GM20431 (cell line): ENCODE data around the gene C3orf70.
"Not testable (repeated sequence)": the region's sequence is repeated elsewhere in the genome, so short reads cannot be mapped to it uniquely, and the experiment has no call there.

Source experiments
- in situ Hi-C: fragments of 300-500 bp; cut with MseI, MboI; formaldehyde crosslinking; loops from one replicate; pipeline ENCODE4 v1.15.0; 2020; ENCODE audit warnings: low sequenced_read_pairs; ENCODE audit not compliant: unreplicated experiment

Gene C3orf70

GRCh38 chr3:185151964-185152409 lies 873 bp downstream of the C3orf70 start:
- in situ Hi-C loops, result no loop called here

- in situ Hi-C loops, result no loop called here
Measured at GRCh38 chr3:185151101-185151963, 1.5 kb downstream of the C3orf70 start.

- in situ Hi-C loops, result no loop called here
Measured at GRCh38 chr3:185150561-185150960, 2.3 kb downstream of the C3orf70 start.

- in situ Hi-C loops, result no loop called here
Measured at GRCh38 chr3:185149591-185149990, 3.3 kb downstream of the C3orf70 start.

GRCh38 chr3:185145511-185145910 lies 7.3 kb downstream of the C3orf70 start:
- in situ Hi-C loops, result no loop called here

GRCh38 chr3:185144784-185145183 lies 8.1 kb downstream of the C3orf70 start:
- in situ Hi-C loops, result no loop called here

GRCh38 chr3:185137821-185138220 lies 15.0 kb downstream of the C3orf70 start:
- in situ Hi-C loops, result no loop called here

GRCh38 chr3:185134509-185134908 lies 18.4 kb downstream of the C3orf70 start:
- in situ Hi-C loops, result no loop called here

GRCh38 chr3:185131602-185132256 lies 21.1 kb downstream of the C3orf70 start:
- in situ Hi-C loops, result no loop called here

GRCh38 chr3:185129083-185129482 lies 23.8 kb downstream of the C3orf70 start:
- in situ Hi-C loops, result no loop called here

- in situ Hi-C loops, result no loop called here
Measured at GRCh38 chr3:185126201-185126600, 26.7 kb downstream of the C3orf70 start.

GRCh38 chr3:185120126-185120525 lies 32.7 kb downstream of the C3orf70 start:
- in situ Hi-C loops, result no loop called here

- in situ Hi-C loops, result no loop called here
Measured at GRCh38 chr3:185115371-185115770, 37.5 kb downstream of the C3orf70 start.

- in situ Hi-C loops, result no loop called here
Measured at GRCh38 chr3:185114756-185115155, 38.1 kb downstream of the C3orf70 start.

GRCh38 chr3:185112186-185112585 lies 40.7 kb downstream of the C3orf70 start:
- in situ Hi-C loops, result no loop called here

- in situ Hi-C loops, result not testable (repeated sequence)
Measured at GRCh38 chr3:185109012-185109411, 43.8 kb downstream of the C3orf70 start.

GRCh38 chr3:185106256-185106890 lies 46.5 kb downstream of the C3orf70 start:
- in situ Hi-C loops, result not testable (repeated sequence)

GRCh38 chr3:185103359-185104127 lies 49.3 kb downstream of the C3orf70 start:
- in situ Hi-C loops, result no loop called here

GRCh38 chr3:185094697-185095096 lies 58.2 kb downstream of the C3orf70 start:
- in situ Hi-C loops, result no loop called here

- in situ Hi-C loops, result no loop called here
Measured at GRCh38 chr3:185093116-185093515, 59.7 kb downstream of the C3orf70 start.
